Hematopoietic multipotent progenitor cell treated with erythropoietin and hydrocortisone succinate and interleukin-3 and kit ligand, for 4 days (in vitro differentiated cells): ENCODE measurements around the gene ZNF425.
A peak's percentile ranks its signal among the peaks of the same experiment; 100 is the strongest.
"Not testable (repeated sequence)": the region's sequence is repeated elsewhere in the genome, so short reads cannot be mapped to it uniquely, and the experiment has no call there.

Experiments used
- DNase-seq: peaks from one replicate; pipeline ENCODE4 v3.0.0-alpha.2; 2015

ZNF425 gene, protein sequence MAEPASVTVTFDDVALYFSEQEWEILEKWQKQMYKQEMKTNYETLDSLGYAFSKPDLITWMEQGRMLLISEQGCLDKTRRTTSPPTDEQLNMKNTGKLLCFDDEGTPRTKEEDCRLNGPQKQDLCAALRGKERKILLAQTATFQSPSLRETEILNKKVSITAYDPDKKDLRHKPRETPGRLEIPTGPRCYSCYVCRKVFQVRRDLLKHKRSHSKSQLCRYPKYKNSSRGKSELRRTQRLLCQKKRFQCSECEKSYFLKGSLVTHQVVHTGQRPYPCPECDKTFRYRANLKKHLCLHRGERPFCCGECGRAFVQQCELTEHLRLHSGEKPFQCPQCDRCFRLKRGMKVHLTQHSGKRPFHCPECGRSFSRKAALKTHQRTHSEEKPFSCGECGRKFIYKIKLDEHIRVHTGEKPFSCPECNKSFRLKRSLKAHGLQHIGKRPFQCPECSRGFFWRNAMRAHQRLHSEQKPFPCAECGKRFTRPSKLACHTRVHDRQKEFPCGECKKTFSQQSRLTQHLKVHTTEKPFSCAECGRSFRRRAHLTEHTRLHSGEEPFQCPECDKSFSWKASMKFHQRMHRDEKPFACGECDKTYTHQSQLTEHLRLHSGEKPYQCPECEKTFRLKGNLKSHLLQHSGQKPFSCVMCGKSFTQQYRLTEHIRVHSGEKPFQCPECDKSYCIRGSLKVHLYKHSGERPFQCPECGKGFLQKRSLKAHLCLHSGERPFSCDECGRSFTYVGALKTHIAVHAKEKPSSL

DNA sequence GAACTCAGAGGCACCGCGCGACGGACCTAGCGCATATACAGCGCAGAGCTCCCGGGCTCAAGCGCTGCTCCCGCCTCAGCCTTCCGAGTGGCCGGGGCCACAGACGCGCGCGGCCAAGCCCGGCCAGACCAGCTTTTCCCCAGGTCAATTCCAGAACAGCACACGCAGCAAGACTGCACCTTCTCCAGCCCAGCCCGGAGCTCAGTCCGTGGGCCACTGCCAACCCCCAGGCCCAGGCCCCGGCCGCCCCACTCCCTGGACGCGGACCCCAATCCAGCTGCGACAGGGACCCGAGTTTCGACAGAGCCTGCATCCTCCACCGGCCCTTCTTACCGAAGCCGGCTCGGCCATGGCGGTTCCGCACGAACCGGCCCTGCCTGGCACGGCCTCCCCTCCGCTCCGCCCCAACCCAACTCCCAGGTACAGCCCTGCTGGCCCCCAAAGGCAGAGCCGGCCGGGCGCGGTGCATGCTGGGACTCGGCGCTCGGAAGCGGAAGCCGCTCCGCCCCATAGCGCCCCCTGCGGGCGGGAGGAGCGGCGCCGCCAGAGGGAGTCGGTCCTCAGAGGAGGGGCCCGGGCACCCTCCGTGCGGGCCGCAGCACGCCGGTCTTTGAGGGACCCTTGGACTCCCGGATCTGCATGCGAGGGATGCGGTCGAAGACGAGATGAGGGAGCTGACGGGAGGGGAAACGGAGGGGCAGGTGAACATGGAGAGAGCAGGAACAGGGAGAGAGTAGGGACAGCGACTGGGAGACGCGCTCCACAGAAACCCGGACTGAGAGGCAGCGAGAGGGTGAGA lies at the start of gene ZNF425:
Gene ZNF425 (minus strand): TSS at position 462 of the 799 bp plus-strand sequence. CDS start 111 bp downstream, at position 351.
- DNase-seq = peak; percentile 97

DNA sequence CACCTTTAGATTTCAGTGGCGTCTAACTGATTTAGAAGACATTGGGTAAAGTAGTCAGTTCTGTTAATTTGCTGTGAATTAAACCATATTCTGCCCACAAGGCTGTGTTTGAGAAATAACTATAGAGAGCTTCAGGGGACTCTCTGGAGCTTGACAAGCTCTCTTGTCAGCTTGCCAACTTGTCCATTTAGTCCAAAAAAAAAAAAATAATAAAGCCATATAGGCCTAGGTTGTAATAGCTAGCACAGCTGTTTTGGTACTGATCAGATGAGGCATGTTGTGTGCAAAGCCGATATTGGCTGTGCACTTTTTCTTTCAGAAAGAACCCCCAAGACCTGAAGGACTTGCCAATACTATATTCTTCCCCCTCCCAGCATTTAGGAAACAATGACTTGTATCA lies 49.0 kb upstream of the ZNF425 start:
- DNase-seq = no peak

DNA sequence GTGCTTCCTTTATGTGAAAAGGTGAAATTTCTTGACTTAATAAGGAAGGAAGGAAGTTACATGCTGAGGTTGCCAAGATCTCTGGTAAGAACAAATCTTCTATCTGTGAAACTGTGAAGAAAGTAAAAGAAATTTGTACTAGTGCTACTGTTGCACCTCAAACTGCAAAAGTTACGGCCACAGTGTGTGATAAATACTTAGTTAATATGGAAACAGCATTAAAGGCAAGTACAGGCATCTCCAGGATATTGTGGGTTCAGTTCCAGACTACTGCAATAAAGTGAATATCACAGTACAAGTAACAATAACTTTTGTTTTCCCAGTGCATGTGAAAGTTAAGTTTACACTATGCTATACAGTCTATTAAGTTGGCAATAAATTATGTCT lies 46.4 kb upstream of the ZNF425 start:
- no peak for DNase-seq

DNA sequence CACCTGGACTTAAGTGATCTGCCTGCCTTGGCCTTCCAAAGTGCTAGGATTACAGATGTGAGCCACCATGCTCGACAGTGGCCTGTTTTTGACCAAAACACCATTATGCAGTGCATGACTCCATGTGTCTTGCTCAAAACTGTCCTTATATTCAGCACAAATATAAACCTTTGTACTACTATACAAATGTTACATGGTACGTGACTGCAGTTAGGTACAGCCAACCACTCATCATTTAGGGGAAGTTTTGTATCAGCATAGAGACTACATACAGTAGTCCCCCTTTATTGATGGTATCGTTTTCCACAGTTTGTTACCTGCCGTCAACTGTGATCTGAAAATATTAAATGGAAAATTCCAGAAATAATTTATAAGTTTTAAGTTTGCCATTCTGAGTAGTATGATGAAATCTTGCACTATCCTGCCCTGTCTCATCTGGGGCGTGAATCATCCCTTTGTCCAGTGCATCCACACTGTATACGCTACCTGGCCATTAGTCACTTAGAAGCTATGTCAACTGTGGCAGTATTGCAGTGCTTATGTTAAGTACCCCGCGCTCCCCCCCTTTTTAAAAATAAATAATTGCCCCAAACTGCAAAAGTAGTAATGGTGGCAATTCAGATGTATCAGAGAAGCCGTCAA lies 45.9 kb upstream of the ZNF425 start:
- no peak for DNase-seq

DNA sequence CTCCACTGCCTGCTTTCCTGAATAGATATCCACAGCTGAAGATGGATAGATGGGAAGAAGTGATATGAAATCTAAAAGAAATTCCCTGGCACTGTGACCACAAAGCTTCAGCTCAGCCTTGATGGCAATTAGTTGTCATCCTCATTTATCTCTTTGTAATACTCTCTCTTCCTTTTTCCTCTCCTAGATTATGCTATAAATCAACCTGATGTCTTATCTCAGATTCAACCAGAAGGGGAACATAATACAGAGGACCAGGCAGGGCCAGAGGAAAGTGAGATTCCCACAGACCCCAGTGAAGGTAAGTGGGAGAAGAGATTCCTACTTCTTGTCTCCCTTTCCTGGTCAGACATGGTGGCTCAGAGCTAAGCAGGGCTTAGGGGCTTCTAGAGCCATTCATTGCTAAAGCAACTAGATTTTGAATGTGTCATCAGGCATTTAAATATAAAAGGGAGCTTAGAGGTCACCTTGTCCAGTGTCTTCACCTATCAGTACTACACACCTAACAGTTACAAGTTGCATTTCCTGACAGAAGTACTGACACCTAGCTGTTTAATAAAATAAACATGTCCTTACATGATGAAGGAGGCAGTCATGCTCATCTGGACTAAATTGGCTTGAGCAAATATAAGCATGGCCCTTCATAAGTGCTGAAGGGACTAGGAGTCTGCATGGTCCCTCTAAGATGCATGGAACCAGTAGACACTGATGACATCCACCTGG lies 40.7 kb upstream of the ZNF425 start:
- no peak for DNase-seq

DNA sequence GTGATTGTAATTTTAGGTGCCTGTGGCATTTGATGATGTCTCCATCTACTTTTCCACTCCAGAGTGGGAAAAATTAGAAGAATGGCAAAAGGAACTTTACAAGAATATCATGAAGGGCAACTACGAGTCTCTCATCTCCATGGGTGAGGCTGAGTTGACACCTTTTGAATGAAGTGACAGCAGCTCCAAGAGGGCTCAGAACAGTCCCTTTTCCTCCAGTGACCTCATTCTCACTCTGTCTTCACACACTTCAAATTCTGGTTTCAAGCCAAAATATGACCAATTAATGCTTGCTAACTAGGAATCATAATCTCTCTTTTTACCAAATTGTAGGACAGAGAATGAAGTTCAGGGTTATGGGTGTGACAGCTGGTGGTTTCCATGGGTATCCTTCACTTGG lies 40.0 kb upstream of the ZNF425 start:
- DNase-seq = no peak

DNA sequence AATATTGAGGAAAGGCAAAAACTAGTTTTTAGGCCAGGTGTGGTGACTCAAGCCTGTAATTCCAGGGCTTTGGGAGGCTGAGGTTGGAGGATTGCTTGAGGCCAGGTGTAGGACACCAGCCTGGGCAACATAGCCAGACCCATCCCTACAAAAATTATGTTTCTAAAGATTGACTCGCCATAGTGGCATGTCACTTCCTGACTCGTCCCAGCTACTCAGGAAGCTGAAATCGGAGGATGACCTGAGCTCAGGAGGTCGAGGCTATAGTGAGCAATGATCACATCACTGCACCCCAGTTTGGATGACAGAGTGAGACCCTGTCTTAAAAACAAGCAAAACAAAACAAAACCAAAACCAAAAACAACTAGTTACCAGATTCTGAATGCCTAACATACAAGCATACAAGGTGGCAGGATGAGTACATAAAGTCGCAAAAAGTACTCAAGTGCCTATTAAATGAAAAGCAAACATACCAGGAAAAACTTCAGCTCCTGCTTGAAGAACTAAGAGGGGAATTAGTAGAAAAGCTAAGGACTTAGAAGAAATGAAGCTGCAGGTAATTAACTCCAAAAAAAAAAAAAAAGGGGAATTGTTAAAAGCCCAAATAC lies 35.2 kb upstream of the ZNF425 start:
- DNase-seq = no peak

DNA sequence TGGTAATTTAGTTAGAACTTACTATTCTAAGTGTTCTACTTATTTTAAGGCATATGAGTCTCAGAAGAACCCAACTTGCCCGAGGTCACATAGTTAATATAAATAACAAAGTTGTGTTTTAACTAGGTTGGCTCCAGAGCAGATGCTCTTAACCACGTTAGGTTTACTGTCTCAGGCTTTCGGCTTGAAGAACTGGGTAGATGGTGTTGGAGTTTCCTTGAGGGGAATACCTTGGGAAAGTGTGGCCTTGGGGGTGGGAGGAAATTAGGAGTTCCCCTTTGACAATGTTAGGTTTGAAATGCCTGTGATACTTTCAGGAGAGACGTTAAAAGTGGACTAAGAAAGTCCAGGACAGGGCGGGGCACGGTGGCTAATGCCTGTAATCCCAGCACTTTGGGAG lies 30.8 kb upstream of the ZNF425 start:
- DNase-seq = no peak

DNA sequence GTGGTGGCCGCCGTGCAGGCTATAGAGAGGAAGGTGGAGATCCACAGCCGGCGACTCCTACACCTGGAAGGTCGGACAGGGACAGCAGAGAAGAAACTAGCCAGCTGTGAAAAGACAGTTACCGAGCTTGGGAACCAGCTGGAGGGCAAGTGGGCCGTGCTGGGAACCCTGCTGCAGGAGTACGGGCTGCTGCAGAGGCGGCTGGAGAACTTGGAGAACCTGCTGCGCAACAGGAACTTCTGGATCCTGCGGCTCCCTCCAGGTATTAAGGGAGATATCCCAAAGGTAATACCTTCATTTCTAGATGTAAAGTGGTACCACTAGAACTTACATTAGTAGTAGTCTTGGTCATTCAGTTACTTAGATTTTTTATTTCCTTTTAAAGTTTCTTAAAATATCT lies 27.9 kb upstream of the ZNF425 start:
- no peak for DNase-seq

DNA sequence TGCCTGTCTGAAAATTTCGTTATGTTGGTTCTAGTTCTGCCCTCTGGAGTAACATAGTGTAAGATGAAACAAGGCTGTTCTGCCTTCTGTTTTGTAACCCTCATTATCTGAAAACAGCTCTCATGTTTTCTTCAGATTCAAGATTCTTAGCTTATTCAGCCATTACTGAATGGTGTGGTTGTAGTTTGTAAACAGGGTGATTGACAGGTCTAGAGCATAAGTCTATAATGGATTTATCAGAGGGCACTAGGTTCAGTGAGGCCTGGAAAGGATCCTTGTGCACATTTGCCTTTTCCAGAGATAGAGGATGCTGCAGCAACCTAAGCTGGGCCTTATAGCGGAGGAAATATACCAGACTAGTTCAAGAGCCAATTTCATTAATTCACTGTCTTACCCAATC lies 27.2 kb upstream of the ZNF425 start:
- DNase-seq = no peak

DNA sequence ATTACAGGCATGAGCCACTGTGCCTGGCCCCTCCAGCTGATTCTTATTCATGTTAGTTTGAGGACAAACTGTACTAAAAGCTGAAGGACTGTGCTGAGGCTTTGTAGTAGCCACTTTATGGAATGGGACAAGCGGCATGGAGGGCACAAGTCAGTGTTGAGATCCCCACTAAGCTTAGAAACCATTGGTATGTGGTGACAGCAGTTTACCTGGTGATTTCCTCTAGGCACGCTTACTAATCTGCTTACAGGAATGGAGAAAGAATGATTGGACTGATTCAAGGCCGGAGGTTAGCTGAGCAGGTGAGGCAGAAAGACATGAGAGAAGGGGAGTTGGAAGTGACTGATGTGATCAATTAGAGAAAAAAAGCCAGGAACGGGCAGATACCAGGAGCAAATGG lies 24.9 kb upstream of the ZNF425 start:
- DNase-seq = no peak

DNA sequence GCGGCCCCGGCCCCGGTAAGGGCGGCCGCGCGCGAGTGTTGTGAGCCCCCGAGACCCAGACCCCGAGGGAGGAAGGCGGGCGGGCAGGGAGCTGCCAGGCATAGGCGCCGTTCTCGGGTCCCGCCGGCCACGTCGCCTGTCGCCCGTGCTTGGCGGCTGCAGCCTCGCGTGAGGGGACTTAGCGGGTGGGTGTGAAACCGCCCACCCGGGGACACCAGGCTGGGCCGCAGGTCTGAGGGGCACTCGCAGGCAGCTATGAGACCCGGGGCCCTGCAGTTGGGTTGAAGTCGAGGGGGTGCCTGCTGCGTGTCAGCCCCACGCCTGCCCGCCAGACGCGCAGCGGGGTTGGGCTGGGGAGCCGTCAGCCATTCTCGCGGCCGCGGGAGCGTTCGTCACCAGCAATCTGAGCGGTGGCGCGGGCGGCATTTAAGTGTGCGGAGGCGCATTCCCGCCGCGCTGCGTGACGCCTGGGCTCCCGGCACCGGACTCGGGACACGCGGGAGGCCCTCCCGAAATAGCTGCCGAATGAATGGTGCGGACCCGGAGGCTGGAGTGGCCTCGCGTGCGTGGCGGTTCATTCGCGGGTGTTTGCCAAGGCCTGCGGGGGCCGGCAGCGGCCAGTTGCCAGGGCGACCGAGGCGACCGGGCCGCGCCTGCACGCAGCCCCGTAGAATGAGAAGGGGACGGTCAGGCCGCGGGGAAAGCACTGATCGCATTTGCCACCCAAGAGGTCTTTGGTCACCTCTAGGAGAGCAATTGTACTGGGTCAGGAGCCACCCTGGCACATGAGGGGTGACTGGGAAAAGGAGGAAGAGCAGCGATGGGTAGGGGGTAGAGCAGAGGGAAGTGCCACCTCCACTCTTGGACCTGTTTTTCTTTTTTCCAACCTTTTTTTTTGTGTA lies 21.9 kb upstream of the ZNF425 start:
- peak; percentile 72 for DNase-seq

DNA sequence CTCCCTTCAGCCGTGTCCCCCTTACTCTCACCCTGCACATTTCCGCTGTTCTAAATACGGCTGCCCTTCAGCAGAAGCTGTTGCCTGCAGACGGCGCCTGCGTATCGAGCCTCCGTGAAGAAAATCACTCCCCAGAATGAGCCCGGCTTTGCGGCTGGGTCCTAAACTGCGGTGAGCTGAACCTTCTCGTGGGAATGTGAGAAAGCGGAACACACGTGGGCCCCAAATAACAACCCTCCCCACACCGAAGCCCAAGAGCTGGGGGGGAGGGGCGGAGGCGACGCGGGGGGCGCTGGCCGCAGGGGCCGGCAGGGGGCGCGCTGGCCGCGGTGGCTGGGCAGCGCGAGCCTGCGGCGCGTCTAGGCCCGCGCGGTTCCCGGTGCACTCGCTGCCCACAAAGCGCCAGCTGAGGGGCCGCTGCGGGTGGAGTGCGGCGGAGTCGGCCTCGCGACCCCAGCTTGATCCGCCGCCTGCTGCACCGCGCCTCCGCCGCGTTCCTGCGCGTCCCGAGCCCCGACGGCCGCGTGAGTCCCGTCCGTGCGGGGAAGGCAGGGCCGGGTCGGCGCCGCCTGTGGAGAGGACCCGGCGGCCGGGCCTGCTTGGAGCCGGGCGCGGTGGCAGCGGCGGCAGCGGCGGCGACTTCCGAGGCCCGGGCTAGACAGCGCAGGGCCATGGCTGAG lies 21.1 kb upstream of the ZNF425 start, which contains the start of gene ZNF398:
Gene ZNF398 (plus strand): TSS at position 382 of the 680 bp plus-strand sequence. CDS start 290 bp downstream, at position 672.
- peak; percentile 92 for DNase-seq

DNA sequence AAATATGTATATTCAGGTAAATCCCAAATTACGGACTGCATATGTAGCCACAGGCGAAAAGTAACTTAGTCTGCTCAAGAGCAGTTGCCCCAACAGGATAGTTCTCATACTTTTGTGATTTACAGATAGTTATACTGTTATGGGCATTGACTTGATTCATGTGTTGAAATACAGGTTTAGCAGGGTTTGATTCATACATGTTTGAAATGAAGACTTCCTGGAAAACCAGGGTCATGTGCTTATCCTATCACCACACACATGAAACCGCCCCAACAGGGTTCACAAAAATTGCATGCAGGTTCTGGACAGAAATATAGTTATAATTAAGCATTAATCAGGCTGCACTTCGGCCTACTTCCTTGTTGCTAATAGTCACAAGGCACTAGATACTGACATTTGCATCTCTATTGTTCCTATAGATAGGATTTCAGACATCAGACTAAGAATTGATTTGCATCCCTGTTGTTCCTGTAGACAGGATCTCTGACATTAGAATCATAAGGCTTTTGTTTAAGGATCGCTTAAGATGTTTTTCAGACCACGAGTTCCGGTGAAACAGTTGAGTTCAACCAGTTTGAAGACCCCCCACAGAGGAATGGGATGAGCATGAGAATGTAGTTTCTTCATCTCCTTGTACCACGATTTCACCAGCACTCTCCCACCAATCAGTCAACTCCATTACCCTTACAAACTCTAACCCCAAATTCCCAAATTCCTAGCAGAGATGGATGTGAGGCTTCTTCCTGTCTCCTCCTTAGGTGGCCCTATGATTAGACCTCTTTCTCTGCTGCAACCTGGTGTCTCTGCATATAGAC lies 19.1 kb upstream of the ZNF425 start:
- peak; percentile 41 for DNase-seq

DNA sequence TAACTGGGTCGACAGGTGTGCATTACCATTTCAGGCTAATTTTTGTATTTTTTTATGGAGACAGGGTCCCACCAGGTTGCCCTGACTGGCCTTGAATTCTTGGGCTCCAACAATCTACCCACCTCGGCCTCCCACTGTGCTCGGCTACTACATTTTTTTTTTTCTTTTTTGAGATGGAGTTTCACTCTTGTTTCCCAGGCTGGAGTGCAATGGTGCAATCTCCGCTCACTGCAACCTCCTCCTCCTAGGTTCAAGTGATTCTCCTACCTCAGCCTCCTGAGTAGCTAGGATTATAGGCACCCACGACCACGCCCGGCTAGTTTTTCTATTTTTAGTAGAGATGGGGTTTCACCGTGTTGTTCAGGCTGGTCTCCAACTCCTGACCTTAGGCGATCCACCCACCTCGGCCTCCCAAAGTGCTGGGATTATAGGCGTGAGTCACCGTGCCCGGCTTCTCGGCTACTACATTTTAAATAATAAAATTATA lies 18.4 kb upstream of the ZNF425 start:
- DNase-seq = not testable (repeated sequence)

DNA sequence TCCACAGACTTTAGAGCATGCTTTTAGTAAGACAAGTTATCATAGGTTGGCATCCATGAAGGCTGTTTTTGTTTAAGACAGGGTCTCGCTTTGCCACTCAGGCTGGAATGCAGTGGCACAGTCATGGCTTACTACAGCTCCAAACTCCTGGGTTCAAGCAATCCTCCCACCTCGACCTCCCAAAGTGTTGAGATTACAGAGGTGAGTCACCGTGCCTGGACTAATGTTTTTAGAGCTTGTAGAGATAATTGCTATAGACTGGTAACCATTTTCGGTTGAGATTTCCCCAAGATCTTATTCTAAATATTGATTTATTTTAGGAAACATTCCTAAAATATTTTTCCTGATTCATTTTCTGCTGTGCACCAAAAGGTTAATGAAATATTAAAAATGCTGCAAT lies 15.8 kb upstream of the ZNF425 start:
- DNase-seq = no peak

DNA sequence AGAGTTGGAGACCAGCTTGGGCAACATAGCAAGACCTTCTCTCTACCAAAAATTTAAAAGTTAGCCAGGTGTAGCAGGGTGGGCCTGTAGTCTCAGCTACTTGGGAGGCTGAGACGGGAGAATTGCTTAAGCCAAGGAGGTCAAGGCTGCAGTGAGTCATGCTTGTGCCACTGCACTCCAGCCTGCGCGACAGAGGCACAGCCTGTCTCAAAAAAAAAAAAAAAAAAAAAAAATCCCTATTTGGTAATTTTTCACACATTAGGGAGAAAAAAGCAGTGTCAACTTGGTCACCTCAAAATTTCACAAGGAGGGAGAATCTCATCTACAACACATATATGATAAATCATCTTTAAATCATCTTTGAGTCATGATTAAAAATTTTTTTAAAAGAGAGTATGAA lies 14.7 kb upstream of the ZNF425 start:
- no peak for DNase-seq

DNA sequence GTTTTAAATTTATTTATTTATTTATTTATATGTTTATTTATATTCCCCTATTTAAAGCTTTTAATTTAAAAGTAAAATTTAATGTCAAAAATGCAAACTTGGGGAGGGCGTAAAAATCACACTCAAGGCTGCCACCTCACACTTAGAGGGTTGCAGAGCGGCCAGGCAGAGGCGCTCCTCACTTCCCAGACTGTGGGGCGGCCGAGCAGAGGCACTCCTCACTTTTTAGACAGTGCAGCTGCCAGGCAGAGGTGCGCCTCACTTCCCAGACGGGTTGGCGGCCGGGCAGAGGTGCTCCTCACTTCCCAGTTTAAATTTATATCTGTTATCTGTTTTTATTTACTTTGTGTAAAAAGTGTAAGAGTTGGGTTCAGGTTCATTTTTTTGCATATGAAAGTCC lies 10.0 kb upstream of the ZNF425 start:
- no peak for DNase-seq
